ENCODE data around the gene SLC2A10.

- TF ChIP-seq CTCF (IDR thresholded peaks at IDR 0.05): no peak
- TF ChIP-seq POLR2A (IDR thresholded peaks at IDR 0.05): no peak
- no peak for TF ChIP-seq POLR2AphosphoS5 (IDR thresholded peaks at IDR 0.05)
Observed at GRCh38 chr20:46701556-46701955, 7.9 kb upstream of the SLC2A10 start.

Data from gastroesophageal sphincter (tissue), 3 donors.